GM19328 (cell line): ENCODE data around the gene SERPINB1.
"Not testable (repeated sequence)": the region's sequence is repeated elsewhere in the genome, so short reads cannot be mapped to it uniquely, and the experiment has no call there.

Experiments
- ATAC-seq: cut with Tn5 transposase; IDR thresholded peaks from one replicate; pipeline ENCODE4 v1.9.1; 2021; ENCODE audit warnings: mild to moderate bottlenecking, moderate library complexity; ENCODE audit not compliant: unreplicated experiment

SERPINB1 gene

DNA sequence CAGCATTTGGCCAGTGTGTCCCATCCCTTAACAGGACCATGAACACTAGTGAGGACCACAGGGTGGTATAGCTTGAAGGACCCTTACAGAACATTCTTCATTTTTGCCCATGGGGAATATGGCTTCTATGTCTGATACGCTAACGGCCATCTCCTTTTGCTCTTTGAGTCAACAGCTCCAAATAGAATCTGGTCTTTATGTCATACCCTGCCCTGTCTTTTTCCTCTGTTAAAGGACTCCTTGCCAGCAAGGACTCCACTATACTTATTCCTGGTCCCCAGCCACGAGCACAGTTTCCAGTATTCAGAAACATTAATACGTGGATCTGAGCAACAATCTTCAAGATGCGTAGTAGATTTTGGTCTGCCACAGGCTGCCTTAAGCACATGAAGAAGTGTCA lies 22.5 kb downstream of the SERPINB1 start:
- ATAC-seq: no peak

GRCh38 chr6:2818593-2818992 lies 23.1 kb downstream of the SERPINB1 start:
- no peak for ATAC-seq

DNA sequence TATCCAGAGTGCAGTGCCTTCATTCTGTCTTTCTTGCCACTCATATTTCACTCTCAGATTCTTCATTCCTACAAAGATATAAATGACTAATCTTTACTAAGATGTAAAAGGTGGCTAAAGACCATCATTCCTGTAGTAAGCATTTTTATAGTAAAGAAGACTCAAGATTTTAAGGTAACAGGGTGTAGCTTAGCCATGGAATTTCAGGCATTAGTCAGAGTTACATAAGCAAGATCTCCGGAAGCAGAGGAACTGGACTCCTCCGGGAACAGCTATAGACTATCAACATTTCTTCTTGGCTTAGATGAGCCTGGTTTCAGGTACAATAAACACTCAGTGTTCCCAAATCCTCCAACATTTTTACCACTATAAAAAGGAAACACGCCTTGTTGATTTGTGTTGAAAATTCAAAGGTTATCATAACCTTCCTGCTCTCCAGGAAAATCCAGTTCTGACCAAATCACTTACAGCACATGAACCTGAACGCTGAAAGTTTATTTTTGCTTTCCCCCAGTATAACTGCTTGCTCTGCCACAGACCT lies 23.7 kb downstream of the SERPINB1 start:
- ATAC-seq: no peak

DNA sequence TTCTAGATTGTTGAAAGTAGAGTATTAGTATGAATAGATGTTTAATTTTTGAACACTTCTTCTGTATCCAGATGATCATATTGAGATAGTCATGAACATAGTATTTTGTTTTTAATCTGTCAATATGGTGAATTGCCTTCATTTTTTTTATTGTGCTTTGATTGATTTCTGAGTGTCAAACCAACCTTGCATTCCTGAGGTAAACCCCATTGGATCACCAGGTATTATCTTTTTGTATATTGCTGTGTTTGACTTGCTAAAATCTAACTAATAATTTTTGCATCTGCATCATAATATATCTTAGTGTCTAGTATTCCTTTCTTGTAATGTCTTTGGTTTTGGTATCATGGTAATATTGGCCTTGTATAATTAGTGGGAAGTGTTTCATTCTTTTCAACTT lies 25.5 kb downstream of the SERPINB1 start:
- ATAC-seq: no peak

GRCh38 chr6:2812695-2813094 lies 29.0 kb downstream of the SERPINB1 start:
- ATAC-seq: no peak

DNA sequence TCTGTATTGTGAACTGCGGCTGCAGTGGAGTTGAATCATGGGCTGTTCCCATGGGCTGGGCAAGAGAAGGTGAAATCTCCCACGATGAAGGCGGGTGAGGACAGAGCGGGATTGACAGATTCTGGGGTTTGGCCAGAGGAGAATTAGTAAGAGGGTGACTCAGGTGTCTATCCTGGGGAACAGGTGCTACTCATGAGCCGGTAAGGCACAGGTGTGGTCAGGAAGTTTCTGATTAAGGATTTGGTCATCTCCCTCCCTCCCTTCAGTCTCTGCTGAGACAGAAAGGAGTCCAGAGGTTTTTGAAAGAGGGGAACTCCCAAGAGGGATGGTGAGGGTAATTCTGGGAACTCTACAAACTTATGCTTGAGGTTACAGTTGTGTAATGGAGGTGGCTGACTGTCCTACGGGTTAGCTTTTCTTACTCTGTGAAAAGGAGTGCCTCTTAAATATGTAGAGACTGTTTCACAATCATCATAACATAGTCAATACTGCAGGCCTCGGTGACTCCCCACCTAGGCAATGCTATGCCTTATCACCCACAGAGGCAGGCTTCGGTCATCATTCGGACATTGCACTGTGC lies 31.5 kb downstream of the SERPINB1 start:
- no peak for ATAC-seq

DNA sequence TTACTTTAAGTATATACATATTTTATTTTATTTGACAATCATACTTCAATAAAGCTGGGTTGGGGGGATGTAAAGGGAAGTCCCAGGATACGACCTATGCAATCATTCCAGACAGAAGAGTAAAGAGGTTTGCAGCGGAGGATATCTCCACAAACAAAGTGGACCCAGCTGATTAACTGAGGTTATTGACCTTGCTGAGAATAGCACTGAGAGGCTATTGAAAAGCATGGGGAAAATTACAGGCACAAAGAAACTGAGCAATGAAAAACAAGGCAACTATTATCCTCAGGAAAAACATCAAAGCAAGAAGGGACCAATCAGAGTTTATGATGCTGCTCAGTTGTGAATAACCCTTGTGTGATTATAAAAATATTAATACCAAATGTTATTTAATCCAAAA lies 32.6 kb downstream of the SERPINB1 start:
- no peak for ATAC-seq

DNA sequence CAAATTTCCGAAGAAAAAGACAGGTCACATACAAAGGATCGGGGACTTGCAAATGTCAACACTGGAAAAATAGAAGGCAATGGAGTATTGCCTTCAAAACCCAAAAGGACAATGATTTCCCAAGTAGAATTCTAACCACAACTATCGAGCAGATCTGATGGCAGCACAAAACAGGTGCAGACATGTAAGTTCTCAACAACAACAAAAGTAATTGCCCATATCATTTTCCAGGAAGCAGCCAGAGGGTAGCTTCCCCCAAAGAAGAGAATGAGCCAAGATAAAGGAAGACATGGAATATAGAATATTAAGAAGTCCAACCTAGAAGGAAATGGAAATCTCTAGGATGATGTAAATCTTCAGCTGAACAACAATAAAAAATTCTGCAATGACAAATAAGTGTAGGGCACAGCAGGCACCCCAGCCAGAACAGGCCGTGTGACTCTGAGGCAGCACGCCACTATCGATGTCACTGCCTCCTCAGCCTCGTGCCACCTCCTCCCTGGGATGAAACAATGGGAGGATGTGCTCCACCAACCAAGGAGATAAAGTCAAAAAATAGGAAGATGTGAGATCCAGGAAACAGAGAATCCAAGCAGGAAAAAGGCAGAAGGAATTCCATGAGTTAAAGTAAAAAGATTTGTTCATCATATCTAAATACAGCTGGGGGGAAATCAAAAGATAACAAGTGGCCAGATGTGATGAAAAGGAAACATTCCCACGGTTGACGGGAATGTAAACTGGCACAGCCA lies 34.1 kb downstream of the SERPINB1 start:
- ATAC-seq: no peak

DNA sequence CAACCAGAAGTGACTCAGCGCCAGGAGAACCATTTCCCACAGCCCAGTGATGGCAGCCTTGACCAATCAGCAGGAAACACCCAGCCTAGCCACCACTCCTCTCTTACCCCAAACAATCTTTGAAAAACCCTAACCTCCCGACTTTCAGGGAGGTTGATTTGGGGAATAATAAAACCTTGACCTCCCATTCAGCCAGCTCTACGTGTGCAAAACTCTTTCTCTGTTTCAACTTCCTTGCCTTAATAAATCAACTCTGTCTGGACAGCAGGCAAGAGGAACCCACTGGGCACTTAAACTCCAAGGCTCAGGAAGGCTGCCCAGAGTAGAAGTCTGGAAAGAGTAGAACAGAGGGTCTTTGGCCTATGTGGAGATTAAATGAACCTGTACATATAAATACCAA lies 35.0 kb downstream of the SERPINB1 start:
- no peak for ATAC-seq

- ATAC-seq: no peak
Measured at GRCh38 chr6:2805031-2805430, 36.6 kb downstream of the SERPINB1 start.

DNA sequence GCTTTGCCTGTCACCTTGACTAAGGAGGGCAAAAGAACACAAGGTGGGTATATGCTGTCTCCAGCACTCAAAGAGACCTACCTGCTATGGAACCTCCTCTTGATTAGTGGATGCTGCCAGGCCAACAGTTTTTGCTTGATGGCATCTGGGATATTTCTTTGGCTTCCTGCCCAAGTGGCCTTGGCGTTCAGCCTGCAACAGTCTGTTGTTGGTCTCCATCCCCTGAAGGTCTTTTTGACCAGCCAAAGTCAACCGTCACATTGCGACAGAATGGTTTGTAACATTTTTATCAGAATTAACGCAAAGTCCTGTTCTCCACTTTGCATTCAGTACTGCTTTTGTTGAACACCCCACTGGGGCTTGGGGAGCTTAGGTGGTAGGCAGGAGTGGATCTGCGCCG lies 37.1 kb downstream of the SERPINB1 start:
- ATAC-seq: no peak

DNA sequence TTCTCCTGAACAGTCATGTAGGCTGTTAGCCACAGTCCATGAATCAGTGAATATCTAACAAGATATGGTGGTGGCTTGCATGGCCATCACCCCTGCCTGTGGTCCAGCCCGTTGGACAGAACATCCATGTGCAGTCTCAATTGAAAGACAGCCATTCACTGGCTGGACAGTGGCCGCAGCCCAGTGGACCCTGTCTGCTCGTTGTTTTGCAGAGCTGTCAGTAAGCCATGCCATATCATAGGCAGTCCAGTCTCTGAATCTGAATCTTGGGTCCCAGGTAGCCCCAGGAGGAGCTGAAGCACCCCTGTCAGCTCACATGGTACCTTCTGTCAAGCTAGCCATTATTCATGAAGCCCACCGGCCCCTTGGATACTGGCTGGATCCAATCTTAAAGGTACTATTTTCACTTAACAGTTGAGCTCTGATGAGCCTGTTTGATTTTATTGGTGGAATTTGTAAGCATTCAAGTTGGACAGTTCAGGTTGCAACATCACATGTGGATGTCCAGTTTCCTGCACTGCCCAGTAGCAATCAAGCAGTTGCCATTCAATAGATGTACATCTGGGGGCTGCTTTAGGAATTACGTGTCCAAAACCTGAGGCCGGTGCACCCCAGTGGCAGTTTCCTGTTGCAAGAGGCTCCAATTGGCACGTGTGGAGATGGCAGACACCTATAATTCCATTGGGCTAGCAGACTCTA lies 37.8 kb downstream of the SERPINB1 start:
- no peak for ATAC-seq

GRCh38 chr6:2802521-2803060 lies 39.1 kb downstream of the SERPINB1 start:
- ATAC-seq: no peak

- ATAC-seq: not testable (repeated sequence)
Measured at GRCh38 chr6:2801687-2802086, 40.0 kb downstream of the SERPINB1 start.

- ATAC-seq: no peak
Measured at GRCh38 chr6:2800552-2801316, 40.9 kb downstream of the SERPINB1 start.

GRCh38 chr6:2799936-2800527 lies 41.6 kb downstream of the SERPINB1 start:
- ATAC-seq: no peak

DNA sequence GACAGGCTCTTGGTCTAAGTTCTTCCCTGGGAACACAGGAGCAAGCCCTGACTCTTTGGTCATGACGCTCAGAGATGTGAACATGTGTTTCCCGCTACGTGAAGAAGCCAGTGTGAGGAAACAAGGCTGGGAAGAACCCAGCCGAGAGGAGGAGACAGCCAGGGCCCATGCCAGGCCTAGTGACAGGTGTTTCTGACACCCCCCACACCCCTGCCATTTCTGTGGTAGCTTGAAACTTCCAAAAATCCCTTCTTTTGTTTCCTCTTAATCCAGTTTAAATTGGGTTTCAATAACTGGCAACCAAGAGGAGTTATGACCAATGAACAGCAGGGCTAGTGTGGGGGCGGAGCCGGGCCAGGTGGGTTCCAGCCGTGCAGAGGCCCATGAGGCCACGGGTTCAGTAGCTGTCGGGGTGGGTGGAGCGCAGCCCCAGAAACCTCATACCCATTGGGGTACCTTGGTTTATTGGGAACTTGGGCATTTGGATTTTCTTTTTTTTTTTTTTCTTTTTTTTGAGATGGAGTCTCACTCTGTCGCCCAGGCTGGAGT lies 43.0 kb downstream of the SERPINB1 start:
- no peak for ATAC-seq

DNA sequence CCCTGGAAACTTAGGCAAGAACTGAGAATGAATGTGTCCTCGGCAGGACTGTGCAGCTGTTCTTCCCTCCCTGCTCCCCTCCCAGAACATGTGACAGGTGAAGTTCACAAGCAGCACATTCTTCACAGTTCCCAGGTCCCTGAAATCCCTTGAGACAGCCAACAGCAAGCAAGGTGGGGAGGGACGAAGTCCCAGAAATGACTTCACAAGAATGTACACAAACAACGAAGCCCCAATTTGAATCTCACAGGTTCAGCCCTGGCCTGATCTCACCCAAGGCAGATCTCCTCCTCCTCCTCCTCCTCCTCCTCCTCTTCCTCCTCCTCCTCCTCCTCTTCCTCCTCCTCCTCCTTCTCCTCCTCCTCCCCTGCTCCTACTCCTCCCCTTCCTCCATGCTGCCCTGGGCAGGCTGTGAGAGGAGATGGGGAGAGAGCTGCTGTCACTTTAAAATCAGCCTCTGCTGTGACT lies 44.1 kb downstream of the SERPINB1 start:
- ATAC-seq: no peak

DNA sequence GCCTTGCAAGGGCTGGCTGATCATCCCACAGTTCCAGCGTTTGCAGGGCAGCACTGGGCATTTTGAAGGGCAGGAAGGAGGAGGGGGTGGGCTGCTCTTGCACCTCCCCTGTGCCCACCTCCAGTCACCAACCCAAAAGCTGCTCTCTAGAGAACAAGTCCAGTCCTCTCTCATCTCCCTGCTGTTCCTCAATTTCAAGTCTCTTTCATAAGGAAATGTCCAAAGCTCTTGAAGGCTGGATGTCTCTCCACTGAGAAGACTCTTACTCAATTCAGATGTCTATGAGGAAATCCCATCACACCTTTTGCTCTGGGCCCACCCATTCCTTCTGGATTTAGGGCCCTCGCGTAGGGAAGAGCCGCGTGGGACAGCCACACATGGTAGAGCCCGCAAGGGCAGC lies 44.8 kb downstream of the SERPINB1 start:
- ATAC-seq: no peak

GRCh38 chr6:2795956-2796355 lies 45.7 kb downstream of the SERPINB1 start:
- ATAC-seq: no peak
